Neural cell (in vitro differentiated cells): ENCODE results near the gene LRRC31. TPM values are rescaled to one million over a fixed set of nuclear protein-coding genes. Genes with fewer than 3 reads are reported as not detected.

Experiments
- H2AFZ ChIP-seq: fragments of 200-600, 300-800 bp; sonication (generic), shearing (Covaris generic); 2 replicates; pipeline ENCODE4 v1.6.0; 2014; ENCODE audit warnings: low read depth, mild to moderate bottlenecking, antibody characterized with exemption, low read length, moderate library complexity
- H3F3A ChIP-seq: fragments of 200-600 bp; shearing (Covaris generic); 2 replicates; pipeline ENCODE4 v1.6.1; 2016; ENCODE audit warnings: mild to moderate bottlenecking, moderate library complexity, mixed read lengths, antibody characterized with exemption, low read length; ENCODE audit not compliant: insufficient read depth, poor library complexity, severe bottlenecking
- H3K27ac ChIP-seq: fragments of 200-600, 300-800 bp; sonication (generic), shearing (Covaris generic); 2 replicates; pipeline ENCODE4 v1.5.1; 2014; ENCODE audit warnings: mild to moderate bottlenecking, low read length, moderate library complexity
- H3K27me3 ChIP-seq: fragments of 300-800, 200-600 bp; sonication (generic), shearing (Covaris generic); 2 replicates; pipeline ENCODE4 v1.6.0; 2014; ENCODE audit warnings: mild to moderate bottlenecking, low read depth, low read length, moderate library complexity; ENCODE audit not compliant: insufficient read depth
- H3K36me3 ChIP-seq: fragments of 300-800, 200-600 bp; sonication (generic), shearing (Covaris generic); 2 replicates; pipeline ENCODE4 v1.5.1; 2014; ENCODE audit warnings: mild to moderate bottlenecking, antibody characterized with exemption, low read length, moderate library complexity; ENCODE audit not compliant: insufficient read depth
- H3K4me2 ChIP-seq: fragments of 300-800, 200-600 bp; sonication (generic), shearing (Covaris generic); 2 replicates; pipeline ENCODE4 v1.6.0; 2014; ENCODE audit warnings: mild to moderate bottlenecking, low read length
- H3K4me3 ChIP-seq: fragments of 300-800, 200-600 bp; sonication (generic), shearing (Covaris generic); 2 replicates; pipeline ENCODE4 v1.5.1; 2014; ENCODE audit warnings: mild to moderate bottlenecking, low read length, moderate library complexity
- H3K79me2 ChIP-seq: fragments of 200-600 bp; shearing (Covaris generic); replicated peaks from 2 replicates; pipeline ENCODE4 v1.6.0; 2014; ENCODE audit warnings: mild to moderate bottlenecking, low read length, moderate library complexity; ENCODE audit not compliant: insufficient read depth
- H3K9ac ChIP-seq: fragments of 300-800, 200-600 bp; sonication (generic), shearing (Covaris generic); 2 replicates; pipeline ENCODE4 v1.6.1; 2016; ENCODE audit warnings: mild to moderate bottlenecking, low read length, mixed read lengths
- H3K9me2 ChIP-seq: fragments of 200-600 bp; shearing (Covaris generic); 2 replicates; pipeline ENCODE4 v1.6.1; 2016; ENCODE audit warnings: mild to moderate bottlenecking, low read length, mixed read lengths; ENCODE audit not compliant: insufficient read depth
- H3K9me3 ChIP-seq: fragments of 200-600, 300-800 bp; sonication (generic), shearing (Covaris generic); 2 replicates; pipeline ENCODE4 v1.6.1; 2016; ENCODE audit warnings: mild to moderate bottlenecking, mixed run types, low read length, moderate library complexity, mixed read lengths
- H4K20me1 ChIP-seq: fragments of 200-600 bp; shearing (Covaris generic); 2 replicates; pipeline ENCODE4 v1.6.1; 2016; ENCODE audit warnings: mild to moderate bottlenecking, mixed run types; ENCODE audit not compliant: insufficient read depth
- EP300 ChIP-seq: fragments of 450-650 bp; conservative IDR thresholded peaks from 2 replicates; pipeline ENCODE4 v1.6.1; 2014; ENCODE audit warnings: antibody characterized with exemption, mild to moderate bottlenecking, moderate library complexity; ENCODE audit not compliant: poor library complexity, severe bottlenecking
- EZH2 ChIP-seq: fragments of 200-600, 300-800 bp; shearing (Covaris generic), sonication (generic); IDR thresholded peaks from 2 replicates; pipeline ENCODE4 v1.6.1; 2014; ENCODE audit warnings: antibody characterized with exemption, low read length, borderline replicate concordance, mild to moderate bottlenecking; ENCODE audit not compliant: insufficient read depth, poor library complexity, severe bottlenecking
- MXI1 ChIP-seq: fragments of 450-650 bp; conservative IDR thresholded peaks from 2 replicates; pipeline ENCODE4 v1.6.1; 2014; ENCODE audit warnings: antibody characterized with exemption, mild to moderate bottlenecking; ENCODE audit not compliant: poor library complexity, severe bottlenecking
- POLR2AphosphoS5 ChIP-seq: IDR thresholded peaks from 2 replicates; pipeline ENCODE4 v1.6.1; 2012
- RAD21 ChIP-seq: fragments of 450-650 bp; conservative IDR thresholded peaks from 2 replicates; pipeline ENCODE4 v1.6.1; 2014; ENCODE audit warnings: antibody characterized with exemption, mild to moderate bottlenecking, moderate library complexity
- SMC3 ChIP-seq: fragments of 450-650 bp; conservative IDR thresholded peaks from 2 replicates; pipeline ENCODE4 v1.6.1; 2014; ENCODE audit warnings: antibody characterized with exemption, mild to moderate bottlenecking, moderate library complexity; ENCODE audit not compliant: poor library complexity
- TAF1 ChIP-seq: IDR thresholded peaks from 2 replicates; pipeline ENCODE4 v1.6.1; 2012; ENCODE audit warnings: low read depth
- polyA plus RNA-seq: library from polyadenylated mRNA; depleted of rRNA; stranded (reverse); fragments of >200 nt; gene quantifications from 2 replicates; pipeline ENCODE4 v1.2.3, GENCODE V29; 2014
- TF ChIP-seq, protein P1 (sequence below): fragments of 450-650 bp; IDR thresholded peaks from 2 replicates; pipeline ENCODE4 v1.5.1; 2014; ENCODE audit warnings: antibody characterized with exemption, mild to moderate bottlenecking, moderate library complexity; ENCODE audit not compliant: poor library complexity, severe bottlenecking
- TF ChIP-seq, protein P2 (sequence below): IDR thresholded peaks from 2 replicates; pipeline ENCODE4 v1.6.1; 2012; ENCODE audit warnings: borderline replicate concordance

The LRRC31 gene
- polyA plus RNA-seq, 1 donor from 2014 or later, result not detected

DNA sequence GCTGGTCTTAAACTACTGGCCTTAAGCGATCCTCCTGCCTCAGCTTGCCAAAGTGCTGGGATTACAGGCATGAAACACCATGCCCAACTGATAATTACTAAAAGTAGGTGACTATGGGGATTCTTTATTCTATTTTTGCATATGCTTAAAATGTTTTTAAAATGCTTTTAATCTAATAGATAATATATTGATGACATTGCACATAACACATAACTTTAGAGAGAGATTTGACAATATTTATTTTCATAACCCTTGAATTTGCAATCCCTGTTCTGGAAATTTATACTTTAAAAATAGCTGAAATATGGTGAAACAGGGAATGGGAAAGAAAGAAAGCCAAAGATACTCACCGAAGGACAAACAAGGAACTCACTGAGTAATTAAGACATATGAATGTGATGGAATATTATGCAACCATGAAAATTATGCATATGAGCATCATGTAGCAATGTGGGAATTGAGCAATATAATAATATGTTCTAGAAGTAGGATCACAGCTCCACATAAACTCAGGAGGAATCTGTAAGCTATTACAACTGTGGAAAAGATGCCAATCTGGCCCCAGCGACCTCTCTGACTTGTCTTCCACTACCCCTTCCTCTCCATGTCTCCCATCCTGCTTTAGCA, 2.0 kb downstream of the LRRC31 start:
- no peaks in the 10 kb centered on the region for H3K27me3 ChIP-seq
- H3K4me3 ChIP-seq, result no peak overlapping the region
- H3K27ac ChIP-seq, result no peak overlapping the region
- H3K4me2 ChIP-seq, result no peak overlapping the region
- H3K36me3 ChIP-seq, result no peaks in the 10 kb centered on the region
- H3K79me2 ChIP-seq, result no peaks in the 10 kb centered on the region
- H2AFZ ChIP-seq, result no peak overlapping the region
- TF ChIP-seq RAD21 (no peak), EP300 (no peak), POLR2AphosphoS5 (no peak), TAF1 (no peak), MXI1 (no peak), SMC3 (no peak), EZH2 (no peak)
- TF ChIP-seq, protein P1, sequence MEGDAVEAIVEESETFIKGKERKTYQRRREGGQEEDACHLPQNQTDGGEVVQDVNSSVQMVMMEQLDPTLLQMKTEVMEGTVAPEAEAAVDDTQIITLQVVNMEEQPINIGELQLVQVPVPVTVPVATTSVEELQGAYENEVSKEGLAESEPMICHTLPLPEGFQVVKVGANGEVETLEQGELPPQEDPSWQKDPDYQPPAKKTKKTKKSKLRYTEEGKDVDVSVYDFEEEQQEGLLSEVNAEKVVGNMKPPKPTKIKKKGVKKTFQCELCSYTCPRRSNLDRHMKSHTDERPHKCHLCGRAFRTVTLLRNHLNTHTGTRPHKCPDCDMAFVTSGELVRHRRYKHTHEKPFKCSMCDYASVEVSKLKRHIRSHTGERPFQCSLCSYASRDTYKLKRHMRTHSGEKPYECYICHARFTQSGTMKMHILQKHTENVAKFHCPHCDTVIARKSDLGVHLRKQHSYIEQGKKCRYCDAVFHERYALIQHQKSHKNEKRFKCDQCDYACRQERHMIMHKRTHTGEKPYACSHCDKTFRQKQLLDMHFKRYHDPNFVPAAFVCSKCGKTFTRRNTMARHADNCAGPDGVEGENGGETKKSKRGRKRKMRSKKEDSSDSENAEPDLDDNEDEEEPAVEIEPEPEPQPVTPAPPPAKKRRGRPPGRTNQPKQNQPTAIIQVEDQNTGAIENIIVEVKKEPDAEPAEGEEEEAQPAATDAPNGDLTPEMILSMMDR, result no peak
- TF ChIP-seq, protein P2, sequence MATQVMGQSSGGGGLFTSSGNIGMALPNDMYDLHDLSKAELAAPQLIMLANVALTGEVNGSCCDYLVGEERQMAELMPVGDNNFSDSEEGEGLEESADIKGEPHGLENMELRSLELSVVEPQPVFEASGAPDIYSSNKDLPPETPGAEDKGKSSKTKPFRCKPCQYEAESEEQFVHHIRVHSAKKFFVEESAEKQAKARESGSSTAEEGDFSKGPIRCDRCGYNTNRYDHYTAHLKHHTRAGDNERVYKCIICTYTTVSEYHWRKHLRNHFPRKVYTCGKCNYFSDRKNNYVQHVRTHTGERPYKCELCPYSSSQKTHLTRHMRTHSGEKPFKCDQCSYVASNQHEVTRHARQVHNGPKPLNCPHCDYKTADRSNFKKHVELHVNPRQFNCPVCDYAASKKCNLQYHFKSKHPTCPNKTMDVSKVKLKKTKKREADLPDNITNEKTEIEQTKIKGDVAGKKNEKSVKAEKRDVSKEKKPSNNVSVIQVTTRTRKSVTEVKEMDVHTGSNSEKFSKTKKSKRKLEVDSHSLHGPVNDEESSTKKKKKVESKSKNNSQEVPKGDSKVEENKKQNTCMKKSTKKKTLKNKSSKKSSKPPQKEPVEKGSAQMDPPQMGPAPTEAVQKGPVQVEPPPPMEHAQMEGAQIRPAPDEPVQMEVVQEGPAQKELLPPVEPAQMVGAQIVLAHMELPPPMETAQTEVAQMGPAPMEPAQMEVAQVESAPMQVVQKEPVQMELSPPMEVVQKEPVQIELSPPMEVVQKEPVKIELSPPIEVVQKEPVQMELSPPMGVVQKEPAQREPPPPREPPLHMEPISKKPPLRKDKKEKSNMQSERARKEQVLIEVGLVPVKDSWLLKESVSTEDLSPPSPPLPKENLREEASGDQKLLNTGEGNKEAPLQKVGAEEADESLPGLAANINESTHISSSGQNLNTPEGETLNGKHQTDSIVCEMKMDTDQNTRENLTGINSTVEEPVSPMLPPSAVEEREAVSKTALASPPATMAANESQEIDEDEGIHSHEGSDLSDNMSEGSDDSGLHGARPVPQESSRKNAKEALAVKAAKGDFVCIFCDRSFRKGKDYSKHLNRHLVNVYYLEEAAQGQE, result no peak
- no peak overlapping the region for H3K9ac ChIP-seq
- no peaks in the 10 kb centered on the region for H3K9me3 ChIP-seq
- H4K20me1 ChIP-seq, result no peaks in the 10 kb centered on the region
- H3F3A ChIP-seq, result no peaks in the 10 kb centered on the region
- no peaks in the 10 kb centered on the region for H3K9me2 ChIP-seq

DNA sequence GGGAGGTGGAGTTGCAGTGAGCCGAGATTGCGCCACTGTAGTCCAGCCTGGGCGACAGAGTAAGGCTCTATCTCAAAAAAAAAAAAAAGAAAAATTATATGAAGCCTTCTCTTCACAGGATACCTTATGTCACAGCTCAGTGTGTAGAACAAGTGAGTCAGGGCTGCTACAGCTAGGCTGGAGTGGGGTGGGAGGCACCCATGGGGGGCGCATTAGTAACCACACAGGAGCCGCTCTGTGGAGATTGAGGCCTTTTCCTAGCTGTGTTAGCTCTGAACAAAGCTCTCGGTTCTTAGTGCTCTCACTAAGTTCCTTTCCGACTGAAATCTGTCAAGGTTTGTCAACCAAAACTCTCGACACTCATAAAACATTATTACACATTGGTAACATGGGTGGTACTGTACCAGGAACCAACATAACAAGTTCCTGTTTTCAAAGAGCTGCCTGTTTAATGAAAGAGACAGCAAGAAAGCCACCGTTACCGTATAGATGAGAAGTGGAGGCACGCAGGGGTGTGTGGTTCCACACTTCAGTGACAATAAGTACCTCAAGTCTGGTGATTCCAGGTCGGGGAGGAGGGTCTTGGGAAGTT, 4.5 kb downstream of the LRRC31 start:
- no peak overlapping the region for H3K27ac ChIP-seq
- H3K27me3 ChIP-seq, result no peaks in the 10 kb centered on the region
- H3K9ac ChIP-seq, result no peak overlapping the region
- H4K20me1 ChIP-seq, result no peaks in the 10 kb centered on the region
- no peaks in the 10 kb centered on the region for H3K79me2 ChIP-seq
- no peak overlapping the region for H3K4me2 ChIP-seq
- H3K9me3 ChIP-seq, result no peaks in the 10 kb centered on the region
- H3K9me2 ChIP-seq, result no peaks in the 10 kb centered on the region
- H3K4me3 ChIP-seq, result no peak overlapping the region
- no peaks in the 10 kb centered on the region for H3F3A ChIP-seq
- no peaks in the 10 kb centered on the region for H3K36me3 ChIP-seq
- no peak for TF ChIP-seq EP300
- no peak for TF ChIP-seq SMC3
- TF ChIP-seq, protein P2, result no peak
- TF ChIP-seq MXI1, result no peak
- H2AFZ ChIP-seq, result no peak overlapping the region
